ENCODE measurements around the gene ATP6V0A4.

Gene ATP6V0A4

GRCh38 chr7:138710536-138711385, 87.2 kb downstream of the ATP6V0A4 start:
- no peak overlapping the region for H3K4me3 ChIP-seq (ENCODE audit: low read length)
- DNase-seq (ENCODE audit: low read depth), result no peak
- no peak for TF ChIP-seq CTCF (conservative IDR thresholded peaks at IDR 0.05; ENCODE audit: low read length)

DNA sequence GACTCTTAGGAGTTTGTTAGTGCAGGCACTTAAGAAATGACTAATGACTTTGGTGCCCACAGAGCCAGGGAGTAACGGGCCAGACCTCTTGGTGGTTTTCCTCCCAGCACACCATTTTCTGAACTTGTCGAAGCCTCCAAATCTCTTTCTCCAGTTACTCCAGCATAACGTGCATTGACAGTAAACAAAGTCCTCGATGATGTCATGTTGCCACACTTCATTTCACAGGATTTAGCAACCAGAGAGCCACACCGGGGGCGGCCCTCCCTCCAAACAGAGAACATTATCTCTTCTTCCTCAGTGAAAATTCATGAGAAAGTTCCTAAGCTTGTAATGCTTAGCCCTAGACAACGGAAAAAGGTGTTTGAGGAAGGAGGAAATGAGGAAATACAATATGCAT, 92.8 kb downstream of the ATP6V0A4 start:
- no peak for DNase-seq (ENCODE audit: low read depth)
- no peak for TF ChIP-seq CTCF (conservative IDR thresholded peaks at IDR 0.05; ENCODE audit: low read length)
- H3K4me3 ChIP-seq (ENCODE audit: low read length), result no peak overlapping the region

DNA sequence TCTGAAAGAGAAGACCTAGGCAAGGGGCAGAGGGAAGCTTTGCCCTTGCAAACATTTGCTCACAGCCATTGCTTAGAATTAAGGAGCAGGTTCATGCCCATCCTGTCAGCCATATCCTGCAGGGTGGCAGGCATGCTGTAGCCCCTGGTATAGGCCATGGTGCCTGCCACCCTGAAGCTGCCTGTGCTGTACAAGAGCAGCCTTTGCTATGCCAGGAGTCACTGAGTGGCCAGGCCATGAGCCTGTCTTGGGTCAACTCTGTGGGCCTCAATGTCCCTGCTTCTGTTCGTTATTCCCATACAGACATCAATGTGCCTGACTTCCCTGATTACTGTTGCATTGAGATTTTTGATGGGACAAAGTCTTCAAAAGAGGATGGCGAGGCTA, 96.5 kb downstream of the ATP6V0A4 start:
- no peak for TF ChIP-seq CTCF (conservative IDR thresholded peaks at IDR 0.05; ENCODE audit: low read length)
- no peak overlapping the region for H3K4me3 ChIP-seq (ENCODE audit: low read length)

GRCh38 chr7:138700857-138701536, 97.0 kb downstream of the ATP6V0A4 start, which contains the start of gene SVOPL:
Gene SVOPL (minus strand): TSS chr7:138701362. CDS start chr7:138679045, 22,317 bp downstream.
- no peak for TF ChIP-seq CTCF (conservative IDR thresholded peaks at IDR 0.05; ENCODE audit: low read length)
- DNase-seq (ENCODE audit: low read depth), result no peak

More for the DNA sequence above, 96.5 kb downstream of the ATP6V0A4 start:
- no peak for DNase-seq (ENCODE audit: low read depth)

DNA sequence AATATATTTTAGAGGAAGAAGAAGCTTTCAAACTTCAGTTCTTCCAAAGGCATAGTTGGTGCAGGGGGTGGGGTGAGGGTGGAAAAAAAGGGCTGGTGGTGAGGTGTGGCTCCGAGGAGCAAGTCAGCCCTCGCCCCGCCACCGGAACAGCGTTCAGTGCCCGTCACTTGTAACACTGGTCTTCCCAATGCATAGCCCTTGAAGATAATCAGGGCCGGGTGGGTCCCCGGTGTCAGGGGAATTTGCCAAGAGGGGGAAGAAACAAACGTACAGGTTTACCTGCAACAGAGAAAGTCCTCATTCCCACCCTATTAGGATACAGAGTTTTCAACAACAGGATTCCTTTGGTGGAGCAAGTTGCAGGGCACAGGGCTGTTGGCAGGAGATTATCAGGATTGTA, 98.3 kb downstream of the ATP6V0A4 start:
- H3K4me3 ChIP-seq (ENCODE audit: low read length), result no peak overlapping the region
- no peak for TF ChIP-seq CTCF (conservative IDR thresholded peaks at IDR 0.05; ENCODE audit: low read length)

More at GRCh38 chr7:138700857-138701536, 97.0 kb downstream of the ATP6V0A4 start, which contains the start of gene SVOPL:
- H3K4me3 ChIP-seq (ENCODE audit: low read length), result no peak within 1 kb of the TSS

GRCh38 chr7:138698281-138698680, 99.7 kb downstream of the ATP6V0A4 start:
- DNase-seq (ENCODE audit: low read depth), result no peak
- H3K4me3 ChIP-seq (ENCODE audit: low read length), result no peak overlapping the region
- TF ChIP-seq CTCF (conservative IDR thresholded peaks at IDR 0.05; ENCODE audit: low read length), result no peak

More for the DNA sequence above, 98.3 kb downstream of the ATP6V0A4 start:
- DNase-seq (ENCODE audit: low read depth), result no peak

Measured in AG10803 (cell line).